Brain microvascular endothelial cell (primary cell): ENCODE measurements around the gene MED27.

Experiments used
- DNase-seq: peaks from one replicate; pipeline ENCODE4 v3.0.0-alpha.2; 2020
- H3K27ac ChIP-seq: fragments of 250-450 bp; sonication (Bioruptor Pico); 2 replicates; pipeline ENCODE4 v1.5.1; 2020; ENCODE audit warnings: mild to moderate bottlenecking, moderate library complexity
- H3K27me3 ChIP-seq: fragments of 250-450 bp; sonication (Bioruptor Pico); replicated peaks from 2 replicates; pipeline ENCODE4 v1.5.1; 2020; ENCODE audit warnings: mild to moderate bottlenecking
- H3K36me3 ChIP-seq: fragments of 250-450 bp; sonication (Bioruptor Pico); replicated peaks from 2 replicates; pipeline ENCODE4 v1.5.1; 2020; ENCODE audit warnings: mild to moderate bottlenecking
- H3K4me3 ChIP-seq: 2 replicates; pipeline ENCODE4 v1.5.1; 2011; ENCODE audit warnings: low read depth, mild to moderate bottlenecking, control low read depth, low read length, moderate library complexity
- in situ Hi-C: cut with HindIII; loops from 2 replicates; pipeline ENCODE4 v1.10.0; 2017; ENCODE audit warnings: low sequenced_read_pairs, low pct_ligation_motif_present
- TF ChIP-seq, protein P1 (sequence below): IDR thresholded peaks from 2 replicates; pipeline ENCODE4 v1.5.1; 2011; ENCODE audit warnings: low read depth, mild to moderate bottlenecking, moderate library complexity, low read length, control low read depth, inconsistent platforms; ENCODE audit errors: missing control alignments

Gene MED27

DNA sequence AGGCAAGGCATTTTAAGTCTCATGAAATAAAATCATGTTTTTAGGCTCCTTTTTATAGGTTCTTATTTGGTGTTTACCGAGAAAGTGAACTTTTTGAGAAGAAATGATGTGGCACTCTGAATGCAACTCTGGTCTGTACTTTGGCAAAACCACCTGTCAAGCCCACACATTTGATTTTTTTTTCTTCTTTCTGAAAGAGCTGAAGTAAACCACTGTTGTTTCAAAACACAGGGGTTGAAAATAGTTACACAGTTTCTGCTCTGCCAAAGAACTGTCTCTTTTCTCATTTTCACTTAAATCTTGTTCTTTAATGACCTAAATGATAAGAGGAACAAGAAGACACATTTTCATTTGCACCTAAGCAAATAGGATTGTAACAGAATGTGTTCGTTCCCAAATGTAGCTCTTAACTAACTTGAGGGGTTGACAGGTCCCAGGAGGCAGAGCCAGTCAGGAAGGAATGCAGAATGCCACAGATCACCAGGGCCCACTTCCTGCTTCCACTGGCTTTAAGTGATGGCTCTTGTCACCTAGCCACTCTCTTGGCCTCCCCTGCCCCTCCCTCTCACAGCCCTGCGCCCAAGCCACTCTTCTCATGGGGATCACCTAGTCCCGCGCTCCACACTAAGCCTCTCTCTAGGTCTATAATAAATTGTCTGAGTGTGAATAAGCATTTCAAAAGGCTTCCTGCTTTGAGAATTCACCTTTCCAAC lies 47.3 kb downstream of the MED27 start:
- DNase-seq: no peak
- H3K27me3 ChIP-seq: no peaks in the 10 kb centered on the region

DNA sequence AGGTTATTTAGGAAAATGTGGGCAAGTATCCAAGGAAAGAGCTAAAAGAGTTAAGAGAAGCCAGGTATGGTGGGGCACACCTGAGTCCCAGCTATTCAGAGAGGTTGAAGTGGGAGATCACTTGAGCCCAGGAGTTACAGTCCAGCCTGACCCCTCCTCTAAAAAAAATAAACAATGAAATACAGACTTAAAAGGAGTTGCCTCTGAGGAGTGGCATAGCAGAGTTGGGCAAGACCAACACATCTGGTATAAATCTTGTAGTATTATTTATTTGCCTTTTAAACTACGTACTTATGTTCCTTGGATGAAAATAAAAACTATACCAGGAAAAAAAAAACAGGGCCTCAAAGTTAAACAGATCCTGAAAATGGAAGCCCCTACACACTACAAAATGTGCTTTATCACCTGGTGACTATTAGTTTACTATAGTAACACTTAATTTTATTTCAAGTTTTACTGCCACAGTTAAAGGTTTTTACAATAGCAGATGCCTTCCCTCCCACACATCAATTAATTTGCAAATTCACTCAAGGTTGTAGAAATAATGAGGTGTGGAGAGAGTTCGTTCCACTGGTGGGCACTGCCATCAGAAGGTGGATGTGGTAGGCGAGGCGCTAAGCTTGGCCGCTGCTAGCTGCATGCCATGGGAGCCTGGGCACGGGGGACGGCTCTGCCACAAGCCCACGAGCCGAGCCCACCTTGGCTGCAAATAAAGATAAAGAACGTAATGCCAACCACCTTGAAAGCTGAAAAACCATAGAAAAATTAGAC lies 48.0 kb downstream of the MED27 start:
- Histone ChIP-seq H3K27me3 (no peaks in the 10 kb centered on the region), H3K4me3 (no peak overlapping the region), H3K27ac (no peak overlapping the region), H3K36me3 (no peaks in the 10 kb centered on the region)
- TF ChIP-seq, protein P1, sequence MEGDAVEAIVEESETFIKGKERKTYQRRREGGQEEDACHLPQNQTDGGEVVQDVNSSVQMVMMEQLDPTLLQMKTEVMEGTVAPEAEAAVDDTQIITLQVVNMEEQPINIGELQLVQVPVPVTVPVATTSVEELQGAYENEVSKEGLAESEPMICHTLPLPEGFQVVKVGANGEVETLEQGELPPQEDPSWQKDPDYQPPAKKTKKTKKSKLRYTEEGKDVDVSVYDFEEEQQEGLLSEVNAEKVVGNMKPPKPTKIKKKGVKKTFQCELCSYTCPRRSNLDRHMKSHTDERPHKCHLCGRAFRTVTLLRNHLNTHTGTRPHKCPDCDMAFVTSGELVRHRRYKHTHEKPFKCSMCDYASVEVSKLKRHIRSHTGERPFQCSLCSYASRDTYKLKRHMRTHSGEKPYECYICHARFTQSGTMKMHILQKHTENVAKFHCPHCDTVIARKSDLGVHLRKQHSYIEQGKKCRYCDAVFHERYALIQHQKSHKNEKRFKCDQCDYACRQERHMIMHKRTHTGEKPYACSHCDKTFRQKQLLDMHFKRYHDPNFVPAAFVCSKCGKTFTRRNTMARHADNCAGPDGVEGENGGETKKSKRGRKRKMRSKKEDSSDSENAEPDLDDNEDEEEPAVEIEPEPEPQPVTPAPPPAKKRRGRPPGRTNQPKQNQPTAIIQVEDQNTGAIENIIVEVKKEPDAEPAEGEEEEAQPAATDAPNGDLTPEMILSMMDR: no peak
- no peak for DNase-seq
- in situ Hi-C loops: no loop called here

More for the DNA sequence above, 47.3 kb downstream of the MED27 start:
- TF ChIP-seq, protein P1: no peak
- Histone ChIP-seq H3K27ac (no peak overlapping the region), H3K36me3 (no peaks in the 10 kb centered on the region), H3K4me3 (no peak overlapping the region)
- in situ Hi-C loops: no loop called here

DNA sequence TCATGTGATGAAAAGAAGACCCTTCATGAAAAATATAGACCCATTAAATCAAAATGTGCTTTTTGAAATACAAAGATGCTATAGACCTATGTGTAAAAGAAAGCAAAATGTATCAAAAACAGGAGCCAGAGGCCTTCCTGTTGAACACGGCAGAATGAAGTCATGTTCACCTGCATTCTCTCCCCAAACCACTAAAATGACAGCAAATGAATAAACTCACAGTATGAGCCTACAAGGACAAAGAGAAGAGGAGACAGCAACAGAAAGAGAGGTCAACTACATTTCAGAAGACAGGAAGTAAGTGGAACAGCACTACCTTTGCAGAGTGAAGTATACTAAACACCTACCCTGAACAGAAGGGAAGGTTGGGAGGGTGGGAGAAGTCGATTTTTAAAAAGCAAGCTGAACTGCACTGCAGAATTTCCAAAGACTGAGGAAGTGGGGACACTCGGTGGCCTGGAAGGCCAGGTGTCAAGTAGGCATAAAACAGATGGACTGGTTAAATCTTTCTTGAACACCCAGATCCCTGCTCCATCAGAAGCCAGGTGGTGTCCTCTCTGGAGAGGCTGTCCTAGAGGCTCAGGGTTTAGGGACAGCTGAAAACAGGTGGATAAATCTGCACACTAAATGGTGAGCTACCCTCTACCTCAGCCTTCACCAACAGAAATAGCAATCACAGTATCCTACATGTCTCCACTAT lies 48.9 kb downstream of the MED27 start:
- no peaks in the 10 kb centered on the region for H3K36me3 ChIP-seq
- TF ChIP-seq, protein P1: no peak
- H3K27me3 ChIP-seq: no peaks in the 10 kb centered on the region
- H3K27ac ChIP-seq: no peak overlapping the region
- in situ Hi-C loops: no loop called here
- no peak overlapping the region for H3K4me3 ChIP-seq
- no peak for DNase-seq

DNA sequence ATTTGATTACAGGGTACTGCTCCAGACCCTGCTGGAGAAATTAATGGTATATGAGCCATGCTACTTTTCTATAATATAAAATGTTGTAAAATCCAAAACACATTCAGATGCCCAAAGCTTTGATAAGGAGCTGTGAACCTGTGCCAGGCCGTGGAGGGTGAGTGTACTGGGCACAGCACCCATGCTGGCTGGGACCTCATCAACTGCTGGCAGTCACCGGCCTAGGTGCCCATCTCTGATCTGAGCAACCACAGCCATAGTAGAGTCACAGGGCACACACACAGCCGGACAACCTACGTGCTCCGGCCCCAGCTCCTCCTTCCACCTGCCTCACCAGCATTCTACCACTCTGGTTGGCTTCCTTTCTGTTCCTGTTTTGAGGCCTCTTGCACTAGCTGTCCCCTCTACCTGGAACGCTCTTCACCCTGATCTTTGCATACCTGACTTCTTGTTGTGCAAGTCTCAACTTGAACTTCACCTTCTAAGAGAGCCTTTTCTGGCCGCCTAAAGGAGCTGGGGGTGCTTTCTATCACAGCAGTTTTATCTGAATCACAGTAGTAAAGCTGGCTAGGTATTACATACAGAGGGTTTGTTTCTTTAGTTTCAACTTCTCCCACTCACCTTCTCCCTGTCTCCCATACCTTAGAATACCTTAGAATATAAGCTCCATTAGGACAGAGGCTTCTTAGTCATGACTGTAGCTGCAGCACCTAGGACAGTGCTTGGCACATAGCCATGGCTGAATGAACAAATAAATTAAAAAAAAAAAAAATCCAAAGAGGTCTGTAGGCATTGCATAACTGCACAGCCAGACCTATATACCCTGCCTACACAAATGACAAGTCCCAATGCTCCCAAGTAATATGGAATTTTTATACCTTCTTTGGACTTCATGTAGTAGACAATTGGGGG lies 51.7 kb downstream of the MED27 start:
- TF ChIP-seq, protein P1: no peak
- H3K27me3 ChIP-seq: no peaks in the 10 kb centered on the region
- DNase-seq: no peak
- no peaks in the 10 kb centered on the region for H3K36me3 ChIP-seq
- no peak overlapping the region for H3K27ac ChIP-seq
- no peak overlapping the region for H3K4me3 ChIP-seq
- in situ Hi-C loops: no loop called here

DNA sequence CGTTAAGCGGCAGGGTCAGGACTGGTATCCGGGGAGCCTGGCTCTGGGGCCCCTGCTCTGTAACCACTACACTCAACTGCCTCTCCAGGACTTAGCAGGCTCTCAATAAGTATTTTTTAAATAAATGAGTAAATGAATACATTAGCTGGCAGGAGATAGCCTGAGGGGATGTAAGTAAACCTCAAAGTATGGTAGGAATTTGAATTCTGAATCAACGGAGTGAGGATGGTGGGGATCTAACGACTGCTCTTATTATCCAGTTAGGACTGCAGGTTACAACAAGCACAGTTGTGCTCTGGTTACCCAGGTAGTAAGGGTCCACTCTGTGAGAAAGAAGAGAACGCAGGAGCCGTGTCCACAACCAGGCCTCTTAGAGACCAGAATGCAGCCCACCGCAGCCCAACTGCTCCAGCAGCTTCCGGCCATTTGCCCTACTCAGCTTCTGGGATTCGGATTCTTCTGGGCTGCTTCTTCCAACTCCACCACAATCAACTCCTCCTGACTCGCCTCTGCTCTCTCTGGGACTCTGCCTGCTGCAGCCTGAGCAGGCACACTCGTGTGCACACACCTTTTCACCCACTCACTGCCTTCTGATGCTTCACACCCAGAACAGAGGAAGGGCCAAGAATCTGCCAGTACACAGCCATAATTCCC lies 52.6 kb downstream of the MED27 start:
- in situ Hi-C loops: no loop called here
- no peak overlapping the region for H3K27ac ChIP-seq

More for the DNA sequence above, 52.6 kb downstream of the MED27 start:
- Histone ChIP-seq H3K36me3 (no peaks in the 10 kb centered on the region), H3K4me3 (no peak overlapping the region), H3K27me3 (no peaks in the 10 kb centered on the region)
- DNase-seq: peak; percentile 27
- TF ChIP-seq, protein P1: no peak
